H4 (cell line): ENCODE data around the gene MEF2D. TPM values are rescaled to one million over a fixed set of nuclear protein-coding genes. Genes with fewer than 3 reads are reported as not detected.

ENCODE experiments used
- DNase-seq: peaks from one replicate; pipeline ENCODE4 v3.0.0-alpha.2; 2015; ENCODE audit warnings: low spot score
- total RNA-seq: library from RNA; depleted of rRNA; stranded (reverse); fragments of >200 nt; shearing (Covaris generic); gene quantifications from 2 replicates; pipeline ENCODE4 v1.2.3, GENCODE V29; 2014

Gene MEF2D
- total RNA-seq, 1 experiment from 2014 or later = 7.9 TPM

- DNase-seq = no peak
Measured at GRCh38 chr1:156524481-156524869, 23.9 kb upstream of the MEF2D start.

- no peak for DNase-seq
Measured at GRCh38 chr1:156523801-156524480, 23.4 kb upstream of the MEF2D start.

DNA sequence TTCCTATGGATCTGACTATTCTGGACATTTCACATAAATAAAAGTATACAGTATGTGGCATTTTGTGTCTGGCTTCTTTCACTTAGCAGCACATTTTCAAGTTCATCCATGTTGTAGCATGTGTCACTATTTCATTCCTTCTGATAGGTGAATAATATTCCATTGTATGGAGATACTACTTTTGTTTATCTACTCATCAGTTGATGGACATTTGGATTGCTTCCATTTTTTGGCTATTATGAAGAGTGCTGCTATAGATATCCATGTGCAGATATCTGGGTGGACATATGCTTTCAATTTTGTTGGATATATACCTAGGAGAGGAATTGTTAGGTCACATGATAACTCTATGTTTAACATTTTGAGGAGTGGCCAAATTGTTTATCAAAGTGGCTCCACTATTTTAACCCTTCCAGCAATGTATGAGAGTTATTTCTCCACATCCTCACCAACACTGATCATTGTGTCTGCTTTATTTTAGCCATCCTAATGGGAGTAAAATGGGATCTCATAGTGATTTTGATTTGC lies 21.9 kb upstream of the MEF2D start:
- no peak for DNase-seq

- DNase-seq = no peak
Measured at GRCh38 chr1:156517748-156518147, 17.2 kb upstream of the MEF2D start.

- no peak for DNase-seq
Measured at GRCh38 chr1:156516821-156517220, 16.2 kb upstream of the MEF2D start.

DNA sequence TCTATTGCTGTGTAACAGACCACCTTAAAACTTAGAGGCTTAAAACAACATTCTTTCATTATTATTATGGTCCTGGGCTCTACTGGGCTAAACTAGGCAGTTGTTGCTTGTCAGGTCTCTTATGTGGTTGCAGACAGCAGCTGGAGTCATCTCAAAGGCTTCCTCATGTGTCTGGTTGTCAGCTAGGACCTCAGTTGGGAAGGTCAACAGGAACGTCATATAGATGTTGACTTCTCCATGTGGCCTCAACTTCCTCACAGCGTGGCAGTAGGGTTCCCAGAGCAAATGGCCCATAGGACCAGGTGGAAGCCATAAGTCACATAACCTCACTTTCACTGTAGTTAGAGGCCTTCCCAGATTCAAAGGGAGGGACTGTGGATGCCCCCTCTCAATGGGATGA lies 15.4 kb upstream of the MEF2D start:
- no peak for DNase-seq

GRCh38 chr1:156513185-156513584 lies 12.6 kb upstream of the MEF2D start:
- no peak for DNase-seq

DNA sequence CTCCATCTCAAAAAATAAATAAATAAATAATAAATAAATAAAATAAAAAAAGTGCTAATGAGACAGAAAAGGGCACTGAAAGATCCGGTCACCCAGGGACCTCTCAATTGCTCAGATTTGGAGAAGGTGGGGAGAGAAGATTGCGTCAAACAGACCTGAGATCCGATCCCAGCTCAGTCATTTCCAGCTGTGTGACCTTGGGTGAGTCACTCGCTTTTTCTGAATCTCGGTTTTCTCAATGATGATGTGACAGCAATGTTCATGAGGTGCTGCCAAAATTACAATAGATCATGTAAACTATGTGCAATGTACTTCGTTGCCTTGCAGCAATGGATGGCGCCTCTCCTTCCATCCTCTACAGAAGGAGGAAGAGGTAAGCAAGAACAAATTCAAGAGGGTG lies 11.1 kb upstream of the MEF2D start:
- DNase-seq = no peak

DNA sequence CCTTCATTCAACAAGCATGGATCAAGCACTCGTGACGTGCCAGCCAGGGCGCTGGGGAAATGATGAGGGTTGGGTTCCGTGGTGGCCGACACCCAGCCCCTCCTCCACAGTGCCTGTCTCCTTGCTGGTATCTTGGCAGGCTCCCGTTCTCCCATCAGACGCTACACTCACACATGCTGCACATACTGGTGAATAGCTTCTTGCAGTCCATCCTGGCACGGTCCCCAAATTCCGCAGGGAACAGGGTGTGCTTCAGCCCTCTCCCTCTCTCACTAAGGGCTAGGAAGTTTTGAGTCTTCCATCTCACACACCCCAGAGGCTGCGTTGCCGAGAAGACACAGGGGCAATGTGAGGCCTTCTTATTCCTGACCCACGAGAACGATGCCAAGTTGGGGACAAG lies 10.1 kb upstream of the MEF2D start:
- no peak for DNase-seq

- no peak for DNase-seq
Measured at GRCh38 chr1:156509424-156510034, 9.0 kb upstream of the MEF2D start.

GRCh38 chr1:156508955-156509234 lies 8.3 kb upstream of the MEF2D start:
- DNase-seq = no peak

DNA sequence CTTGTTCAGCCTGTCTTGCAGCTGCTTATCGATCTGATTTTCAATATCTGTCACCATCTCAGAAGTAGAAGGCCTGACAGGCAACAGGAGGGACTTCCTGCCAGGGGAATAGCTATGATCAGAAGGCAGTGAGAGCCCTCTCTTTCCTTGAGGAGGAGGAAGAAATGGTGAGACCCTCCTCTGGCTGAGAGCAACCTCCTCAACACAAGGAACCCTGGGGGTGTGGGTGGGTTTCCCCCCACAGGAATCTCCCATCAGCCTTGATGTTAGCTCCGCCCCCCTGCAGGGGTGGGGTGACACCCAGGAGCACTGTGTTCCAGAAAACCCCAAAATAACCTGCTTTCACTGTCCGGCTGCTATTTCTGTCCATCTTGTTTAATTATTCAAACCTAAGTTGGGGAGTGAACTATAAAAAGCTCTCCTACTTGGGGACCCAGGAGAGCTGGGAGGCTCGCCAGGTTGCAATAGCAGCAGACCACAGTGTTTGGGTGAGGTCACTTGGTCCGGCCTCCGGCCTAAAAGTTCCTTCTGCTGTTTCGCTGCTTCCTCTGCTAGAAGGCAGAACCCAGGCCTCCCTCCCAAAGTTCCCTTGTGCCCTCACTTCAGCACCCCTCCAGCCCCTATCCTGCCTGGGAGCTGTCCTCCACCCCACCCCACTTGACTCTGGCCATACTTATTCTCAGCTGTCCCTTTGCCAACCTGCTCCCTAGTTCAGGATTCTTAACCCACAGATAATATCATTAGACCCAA lies 7.8 kb upstream of the MEF2D start:
- DNase-seq = no peak

- no peak for DNase-seq
Measured at GRCh38 chr1:156506450-156506849, 5.9 kb upstream of the MEF2D start.

DNA sequence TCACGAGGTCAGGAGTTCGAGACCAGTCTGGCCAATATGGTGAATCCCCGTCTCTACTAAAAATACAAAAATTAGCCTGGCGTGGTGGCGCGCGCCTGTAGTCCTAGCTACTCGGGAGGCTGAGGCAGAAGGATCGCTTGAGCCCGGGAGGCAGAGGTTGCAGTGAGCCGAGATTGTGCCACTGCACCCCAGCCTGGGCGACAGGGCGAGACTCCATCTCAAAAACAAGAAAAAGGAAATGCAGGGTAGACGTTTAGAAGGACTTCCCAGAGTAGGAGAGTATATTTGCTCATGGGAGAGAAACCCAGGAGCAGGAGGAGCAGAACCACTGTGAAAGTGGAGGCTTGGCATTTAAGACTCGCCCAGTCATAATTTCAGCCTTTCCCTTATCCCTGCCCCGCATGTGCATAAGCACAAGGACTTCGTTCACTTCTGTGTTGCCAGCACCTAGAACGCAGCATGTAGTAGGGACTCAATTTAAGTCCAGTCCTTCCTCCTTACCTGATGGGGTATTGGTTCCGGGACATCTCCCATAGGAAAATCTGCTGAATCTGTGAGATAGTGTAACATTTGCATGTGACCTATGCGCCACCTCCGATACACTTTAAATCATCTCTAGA lies 5.2 kb upstream of the MEF2D start:
- DNase-seq = no peak

- peak; percentile 99 for DNase-seq
Measured at GRCh38 chr1:156504821-156505678, 4.5 kb upstream of the MEF2D start.

GRCh38 chr1:156504438-156504813 lies 3.9 kb upstream of the MEF2D start:
- no peak for DNase-seq

- DNase-seq = no peak
Measured at GRCh38 chr1:156503698-156504437, 3.3 kb upstream of the MEF2D start.

GRCh38 chr1:156502894-156503697 lies 2.5 kb upstream of the MEF2D start:
- DNase-seq = peak; percentile 95

DNA sequence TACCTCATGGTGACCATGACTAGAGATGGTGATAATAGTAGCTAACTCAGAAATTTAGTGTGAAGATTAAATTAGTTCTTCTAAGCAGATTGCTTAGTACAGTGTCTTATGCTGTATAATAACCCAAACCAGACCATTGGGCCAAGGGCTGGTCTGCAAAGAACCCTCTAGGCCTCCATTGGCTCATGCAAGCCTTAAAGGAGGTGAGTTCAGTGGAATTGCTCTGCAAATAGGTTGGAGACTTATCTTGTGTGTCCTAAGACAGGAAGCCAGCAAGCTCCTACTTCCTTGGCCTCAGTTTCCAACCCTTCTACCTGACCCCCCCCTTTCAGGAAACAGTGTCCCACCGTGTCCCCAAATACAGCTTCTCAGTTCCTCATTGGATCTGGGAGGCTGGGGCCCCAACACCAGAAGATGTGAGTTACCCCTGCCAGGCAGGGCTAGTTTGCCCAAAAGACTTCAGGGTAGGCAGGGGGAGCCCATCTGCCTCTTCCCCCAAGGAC lies 1.9 kb upstream of the MEF2D start:
- DNase-seq = no peak
